NCI-H69 (cell line): ENCODE measurements around the gene CDIPT.
"Not testable (repeated sequence)": the region's sequence is repeated elsewhere in the genome, so short reads cannot be mapped to it uniquely, and the experiment has no call there.

Experiments used
- DNase-seq: peaks from one replicate; lab custom pipeline; 2025; lab: John Stamatoyannopoulos, UW

The CDIPT gene, protein sequence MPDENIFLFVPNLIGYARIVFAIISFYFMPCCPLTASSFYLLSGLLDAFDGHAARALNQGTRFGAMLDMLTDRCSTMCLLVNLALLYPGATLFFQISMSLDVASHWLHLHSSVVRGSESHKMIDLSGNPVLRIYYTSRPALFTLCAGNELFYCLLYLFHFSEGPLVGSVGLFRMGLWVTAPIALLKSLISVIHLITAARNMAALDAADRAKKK

DNA sequence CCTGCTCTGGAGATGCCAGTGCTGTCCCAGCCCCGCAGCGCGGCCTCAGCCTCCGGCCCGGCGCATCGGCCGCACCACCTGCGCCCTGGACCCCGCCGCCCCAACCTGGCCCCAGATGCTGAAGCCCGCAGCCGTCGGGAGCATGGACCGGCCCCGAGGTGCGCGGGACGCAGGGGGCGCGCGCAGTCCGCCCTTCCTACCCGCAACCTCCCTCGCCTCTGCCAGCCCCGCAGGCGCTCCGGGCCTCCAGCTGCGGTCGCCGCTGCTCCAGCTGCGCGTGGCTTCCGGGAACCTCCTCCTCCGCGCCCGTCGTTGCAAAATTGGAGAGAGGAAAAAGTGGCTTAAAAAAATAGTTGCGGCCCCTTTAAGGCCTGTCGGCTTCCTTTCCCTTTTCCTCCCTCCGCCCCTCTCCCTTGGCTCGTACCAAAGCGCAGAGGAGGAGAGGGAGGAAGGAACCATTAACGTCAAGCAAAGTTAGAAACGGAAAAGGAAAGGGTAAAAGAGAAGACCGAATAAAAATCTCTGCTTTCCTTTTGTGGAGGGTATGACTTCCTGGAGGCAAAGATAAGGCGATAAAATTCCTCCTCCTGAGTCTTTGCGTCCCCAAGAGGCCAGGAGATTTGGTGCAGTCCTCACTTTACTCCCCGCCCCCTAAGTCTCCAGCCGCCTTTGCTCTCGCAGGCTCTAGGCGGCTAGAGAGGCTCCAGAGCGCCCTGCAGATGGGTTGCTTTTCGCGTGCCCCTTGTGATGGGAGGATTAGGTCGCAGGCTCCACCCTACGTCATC, at the start of gene CDIPT:
TSS of gene CDIPT (minus strand) at position 343 of the 785 bp plus-strand sequence. CDS start 369 bp downstream, outside the sequence.
- peak; percentile 99 for DNase-seq

DNA sequence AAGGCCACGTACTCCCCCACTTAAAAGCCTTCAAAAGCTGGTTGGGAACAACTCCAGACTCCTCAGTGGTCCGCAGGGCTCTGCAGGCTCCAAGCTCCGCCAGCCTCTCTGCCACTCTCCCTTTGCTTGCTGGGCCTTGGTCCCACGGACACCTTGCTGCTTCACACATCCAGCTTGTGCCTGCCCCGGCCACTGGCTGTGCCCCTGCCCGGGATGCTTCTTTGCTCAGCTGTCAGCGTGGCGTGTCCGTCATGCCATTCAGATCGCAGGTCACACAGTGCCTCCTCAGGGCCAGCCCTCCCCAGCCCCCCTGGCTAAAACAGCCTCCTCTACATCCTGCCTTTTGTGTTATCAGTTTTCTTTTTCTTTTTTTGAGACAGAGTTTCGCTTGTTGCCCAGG, 49.1 kb upstream of the CDIPT start:
- DNase-seq, result peak; percentile 57

DNA sequence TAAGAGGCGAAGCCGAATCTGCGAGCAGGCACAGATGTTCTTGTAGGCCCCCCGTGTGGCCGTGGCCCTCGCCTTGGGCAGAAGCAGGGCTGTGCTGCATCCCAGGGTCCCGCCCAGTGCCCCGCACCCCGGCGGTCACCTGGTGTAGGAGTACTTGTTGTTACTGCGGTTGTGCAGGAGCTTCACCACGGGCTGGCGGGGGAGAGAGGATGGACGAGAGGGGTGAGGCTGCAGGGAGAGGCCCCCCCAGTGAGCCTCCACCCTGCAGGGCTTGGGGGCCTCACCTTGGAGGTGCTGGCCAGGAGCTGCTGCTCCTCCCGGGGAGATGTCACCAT, 48.6 kb upstream of the CDIPT start:
- peak; percentile 32 for DNase-seq

DNA sequence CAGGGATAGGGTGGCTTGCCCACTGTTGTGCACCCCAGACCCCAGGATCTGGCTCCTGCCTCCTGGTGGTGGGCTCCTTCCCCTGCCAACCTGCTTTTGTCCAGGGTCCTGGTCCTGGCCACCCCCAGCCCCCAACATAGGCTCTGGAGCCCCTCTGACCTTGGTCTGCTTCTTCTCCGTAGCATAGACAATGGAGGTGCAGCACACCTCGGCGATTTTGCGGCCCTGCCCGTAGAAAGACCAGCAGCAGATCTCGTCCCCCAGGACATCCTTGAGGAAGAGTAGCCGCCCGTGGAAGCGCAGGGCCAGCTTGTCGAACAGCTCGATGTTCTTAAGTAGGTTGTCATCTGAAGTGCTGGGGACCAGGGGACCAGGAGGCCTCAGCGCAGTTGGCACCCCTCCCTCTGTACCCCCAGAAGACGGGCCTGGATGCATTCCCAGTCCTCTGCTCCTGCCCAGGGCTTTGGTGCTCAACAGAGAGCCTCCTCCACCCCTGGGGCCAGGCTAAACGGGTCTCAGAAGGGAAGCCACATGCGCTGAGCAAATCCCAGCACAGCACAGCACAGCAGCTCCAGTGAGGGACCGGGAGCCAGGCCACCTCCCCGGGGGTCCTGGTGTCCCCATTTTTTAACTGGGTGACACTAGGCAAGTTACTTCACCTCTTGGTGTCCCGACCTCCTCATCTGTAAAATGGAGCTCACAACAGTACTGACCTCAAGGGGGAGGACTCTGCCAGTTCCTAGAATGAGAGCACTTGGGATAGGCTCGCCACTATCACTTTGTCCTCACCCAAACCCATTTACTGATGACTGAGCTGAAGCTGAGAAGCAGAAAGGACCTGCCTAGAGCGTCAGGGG, 48.0 kb upstream of the CDIPT start:
- DNase-seq, result no peak

DNA sequence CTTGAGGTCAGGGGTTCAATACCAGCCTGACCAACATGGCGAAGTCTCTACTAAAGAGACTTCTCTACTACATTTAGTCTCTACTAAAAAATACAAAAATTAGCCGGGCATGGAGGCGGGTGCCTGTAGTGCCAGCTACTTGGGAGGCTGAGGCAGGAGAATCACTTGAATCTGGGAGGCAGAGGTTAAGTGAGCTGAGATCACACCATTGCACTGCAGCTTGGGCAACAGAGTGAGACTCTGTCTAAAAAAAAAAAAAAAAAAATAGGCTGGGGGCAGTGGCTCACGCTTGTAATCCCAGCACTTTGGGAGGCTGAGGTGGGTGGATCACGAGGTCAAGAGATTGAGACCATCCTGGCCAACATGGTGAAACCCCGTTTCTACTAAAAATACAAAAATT, 46.8 kb upstream of the CDIPT start:
- not testable (repeated sequence) for DNase-seq

DNA sequence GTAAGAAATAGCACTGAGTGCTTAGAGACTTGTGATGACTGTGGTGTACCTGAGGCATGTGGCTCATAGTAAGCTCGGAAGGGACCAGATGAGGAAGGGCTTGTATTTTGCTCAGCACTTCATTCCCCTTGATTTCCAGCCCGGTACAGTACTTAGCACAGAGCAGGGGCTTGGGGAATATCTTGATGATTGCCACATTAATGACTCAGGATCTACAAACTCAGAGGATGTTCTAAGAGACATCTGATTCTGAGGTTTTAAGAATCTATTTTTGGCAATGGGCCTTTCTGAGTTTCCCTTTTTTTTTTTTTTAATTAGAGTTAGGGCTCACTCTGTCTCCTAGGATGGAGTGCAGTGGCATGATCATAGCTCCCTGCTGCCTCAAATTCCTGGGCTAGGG, 46.4 kb upstream of the CDIPT start:
- no peak for DNase-seq

DNA sequence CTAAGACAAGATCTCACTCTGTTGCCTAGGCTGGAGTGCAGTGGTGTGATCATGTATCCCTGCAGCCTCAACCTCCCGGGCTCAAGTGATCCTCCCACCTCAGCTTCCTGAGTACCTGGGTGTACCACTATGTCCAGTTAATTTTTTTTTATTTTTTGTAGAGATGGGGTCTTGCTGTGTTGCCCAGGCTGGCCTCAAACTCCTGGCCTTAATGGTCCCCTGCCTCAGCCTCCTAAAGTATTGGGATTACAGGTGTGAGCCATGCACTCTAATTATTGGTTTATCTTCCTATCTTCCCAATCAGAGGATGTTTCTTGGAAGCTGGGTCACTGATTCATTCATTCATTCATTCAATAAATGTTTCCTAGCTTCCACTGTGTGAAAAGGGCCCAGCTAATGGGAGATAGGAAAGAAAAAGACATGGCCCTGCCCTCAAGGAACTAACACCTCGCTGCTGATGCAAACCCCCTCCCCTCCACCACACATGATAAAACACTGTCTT, 45.7 kb upstream of the CDIPT start:
- DNase-seq, result no peak

DNA sequence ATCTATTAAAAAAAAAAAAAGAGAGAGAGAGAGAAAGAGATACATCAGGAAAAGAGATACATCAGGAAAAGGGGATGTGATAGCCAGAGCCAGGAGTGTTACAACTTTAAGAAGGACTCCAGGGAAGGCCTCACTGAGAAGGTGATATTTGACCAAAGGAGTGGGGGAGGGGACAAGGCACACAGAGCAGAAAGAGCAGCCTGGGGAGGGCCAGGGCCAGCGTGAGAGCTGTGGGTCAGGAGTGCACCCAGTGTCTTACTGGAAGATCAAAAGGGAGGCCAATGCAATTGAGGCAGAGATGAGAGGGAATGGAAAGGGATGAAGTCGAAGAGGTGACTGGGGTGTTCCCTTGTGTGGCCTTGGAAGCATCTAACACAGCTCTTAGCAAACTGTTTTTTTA, 44.9 kb upstream of the CDIPT start:
- no peak for DNase-seq

DNA sequence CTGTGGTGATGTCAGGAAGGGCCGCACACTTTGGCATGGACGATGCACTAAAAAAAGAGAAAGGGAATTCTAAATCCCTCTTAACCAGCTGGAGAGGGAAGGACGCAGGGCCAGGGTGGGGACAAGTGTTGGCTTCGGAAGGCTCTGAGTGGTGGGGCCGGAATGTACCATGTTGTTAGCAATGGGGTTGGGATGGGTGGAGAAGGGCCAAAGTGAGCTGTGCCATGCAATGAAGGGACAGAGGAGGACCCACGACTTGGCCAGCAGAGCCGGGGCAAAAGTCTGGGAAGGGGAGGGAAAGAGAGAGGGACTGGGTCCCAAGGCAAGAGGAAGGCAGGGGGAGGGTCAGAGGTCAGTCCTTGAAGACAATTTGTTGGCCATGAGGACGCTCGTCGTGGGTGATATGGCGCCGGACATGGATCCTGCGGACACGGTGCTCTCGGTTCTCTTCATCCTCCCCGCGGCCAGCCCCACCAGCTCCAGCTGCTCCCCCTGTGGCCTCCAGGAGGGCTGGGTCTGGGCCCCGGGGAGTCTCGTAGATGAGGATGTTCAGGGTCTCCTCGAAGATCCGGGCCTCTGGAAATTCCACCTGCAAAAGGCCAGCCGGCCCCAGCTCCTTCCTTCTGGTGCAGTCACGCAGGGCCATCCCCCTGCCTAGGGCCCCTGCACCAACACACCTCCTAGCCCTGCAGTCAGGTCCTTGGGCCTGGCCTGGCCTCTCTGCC, 43.7 kb upstream of the CDIPT start:
- no peak for DNase-seq

DNA sequence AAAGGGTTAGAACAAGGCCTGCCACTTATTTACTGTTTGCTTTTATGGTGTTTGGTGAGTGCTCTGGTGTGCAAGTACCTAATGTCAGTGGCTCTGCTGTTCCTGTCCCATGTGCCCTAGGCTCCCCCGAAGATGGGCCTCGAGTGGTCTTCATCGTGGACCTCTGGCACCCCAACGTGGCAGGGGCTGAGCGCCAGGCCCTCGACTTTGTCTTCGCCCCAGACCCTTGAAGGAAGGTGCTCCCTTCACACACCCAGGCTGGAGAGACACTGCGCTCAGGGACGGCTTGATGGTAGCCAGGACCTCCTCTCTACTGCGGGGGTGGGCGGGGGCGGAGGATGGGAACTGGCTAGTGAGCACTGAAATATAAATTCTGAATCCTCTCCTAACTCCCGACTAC, 42.6 kb upstream of the CDIPT start:
- no peak for DNase-seq

DNA sequence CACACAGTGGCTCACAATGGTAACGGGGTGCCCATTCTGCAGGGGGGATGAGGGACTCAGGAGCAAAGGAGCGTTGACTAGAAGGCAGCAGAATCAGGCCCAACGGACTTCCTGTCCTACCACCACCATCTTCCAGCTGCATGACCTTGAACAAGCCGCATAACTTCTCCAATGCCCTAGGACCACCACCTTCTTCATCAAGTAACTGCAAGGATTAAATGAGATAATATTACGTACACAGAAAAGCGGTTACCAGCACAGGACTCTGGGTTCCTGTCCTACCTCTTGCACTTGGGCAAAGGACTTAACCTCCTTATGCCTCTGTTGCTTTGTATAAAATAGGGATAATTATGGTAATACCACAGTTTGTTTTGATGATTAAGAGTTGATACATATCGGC, 41.9 kb upstream of the CDIPT start:
- no peak for DNase-seq

DNA sequence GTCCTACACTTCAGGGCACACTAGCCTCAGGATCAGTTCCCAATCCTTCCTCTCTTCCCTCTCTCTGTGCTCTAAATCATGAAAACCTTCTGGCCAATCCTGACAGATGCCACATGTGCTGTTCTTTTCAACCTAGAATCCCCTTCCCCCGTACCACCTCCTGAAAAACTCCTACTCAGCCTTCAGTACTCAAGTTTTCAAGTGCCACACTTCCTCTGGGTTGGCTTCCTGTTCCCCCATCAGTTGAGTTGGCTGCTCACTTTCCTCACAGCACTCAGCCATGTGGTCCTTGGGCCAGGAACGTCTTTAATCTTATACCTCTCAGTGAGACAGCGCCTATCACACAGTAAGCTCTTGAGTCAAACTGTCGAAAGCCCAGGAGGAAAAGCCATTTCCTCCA, 40.6 kb upstream of the CDIPT start:
- DNase-seq, result no peak

DNA sequence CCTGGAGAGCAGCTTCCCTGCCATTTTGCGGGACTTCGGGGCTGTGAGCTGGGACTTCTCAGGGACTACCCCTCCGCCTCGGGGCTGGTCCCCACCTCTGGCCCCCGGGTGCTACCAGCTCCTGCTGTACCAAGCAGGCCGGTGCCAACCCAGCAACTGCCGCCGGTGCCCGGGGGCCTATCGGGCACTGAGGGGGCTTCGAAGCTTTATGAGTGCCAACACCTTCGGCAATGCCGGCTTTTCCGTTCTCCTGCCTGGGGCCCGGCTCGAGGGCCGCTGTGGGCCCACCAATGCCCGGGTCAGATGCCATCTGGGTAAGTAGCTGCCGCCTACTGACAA, 38.5 kb upstream of the CDIPT start:
- DNase-seq, result no peak

DNA sequence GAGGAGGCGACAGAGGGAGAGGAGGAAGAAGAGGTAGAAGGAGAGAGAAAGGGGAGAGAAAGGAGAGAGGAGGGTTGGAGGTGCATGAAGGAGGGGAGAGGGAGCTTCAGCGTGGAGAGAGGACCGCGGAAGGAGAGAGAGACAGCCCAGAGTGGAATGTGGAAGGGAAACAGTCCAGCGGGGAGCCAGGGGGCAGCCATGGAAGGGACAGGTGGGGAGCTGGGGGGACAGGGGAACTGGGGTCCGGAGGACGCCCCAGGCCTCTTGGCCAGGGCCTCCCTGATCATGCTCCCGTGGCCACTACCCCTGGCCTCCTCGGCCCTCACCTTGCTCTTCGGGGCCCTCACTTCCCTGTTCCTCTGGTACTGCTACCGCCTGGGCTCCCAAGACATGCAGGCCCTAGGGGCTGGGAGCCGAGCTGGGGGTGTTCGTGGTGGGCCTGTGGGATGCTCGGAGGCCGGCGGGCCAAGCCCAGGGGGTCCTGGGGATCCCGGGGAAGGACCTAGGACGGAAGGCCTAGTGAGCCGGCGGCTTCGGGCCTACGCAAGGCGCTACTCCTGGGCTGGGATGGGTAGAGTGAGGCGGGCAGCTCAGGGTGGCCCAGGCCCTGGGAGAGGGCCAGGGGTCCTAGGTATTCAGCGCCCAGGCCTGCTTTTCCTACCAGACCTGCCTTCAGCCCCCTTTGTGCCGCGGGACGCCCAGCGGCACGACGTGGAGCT, 38.0 kb upstream of the CDIPT start:
- DNase-seq, result no peak

DNA sequence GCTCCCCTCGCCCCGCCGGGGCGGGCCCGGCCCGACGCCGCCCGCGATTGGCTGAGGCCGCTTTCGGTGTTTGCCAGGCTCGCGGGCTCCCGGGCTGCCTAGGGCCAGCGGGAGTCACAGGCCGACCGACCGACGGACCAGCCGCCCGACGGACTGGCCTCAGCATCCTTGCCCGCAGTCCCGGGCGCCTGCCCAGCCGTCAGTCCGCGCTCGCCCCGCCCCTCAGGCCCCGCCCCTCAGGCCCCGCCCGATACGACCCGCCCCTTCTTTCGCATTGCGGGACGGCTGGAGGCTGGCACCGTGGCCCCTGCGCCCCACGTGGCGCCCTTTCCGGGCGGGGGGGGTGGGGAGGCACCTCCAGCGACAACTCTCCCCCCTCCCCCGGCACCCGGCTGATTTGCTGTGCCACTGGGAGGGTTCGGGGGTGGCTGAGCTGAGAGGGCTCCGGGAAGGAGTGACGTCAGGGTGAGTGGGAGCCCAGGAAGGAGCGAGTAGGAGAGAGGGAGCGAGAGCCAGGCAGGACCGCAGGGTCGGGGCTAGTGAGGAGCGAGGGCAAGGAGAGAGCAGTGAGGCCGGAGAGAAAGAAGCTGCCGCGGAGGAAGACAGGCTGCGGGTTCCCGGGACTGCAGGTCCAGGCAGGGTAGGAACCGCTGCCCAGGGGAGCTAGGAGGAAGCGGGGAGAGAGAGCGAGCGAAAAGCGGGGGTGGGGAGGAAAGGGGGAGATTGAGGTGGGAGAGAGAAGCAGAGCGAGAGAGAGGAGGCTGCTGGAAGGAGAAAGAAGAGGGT, 37.3 kb upstream of the CDIPT start, which contains the start of gene ASPHD1:
TSS of gene ASPHD1 (plus strand) at position 387 of the 786 bp plus-strand sequence. CDS start 484 bp downstream, outside the sequence.
- DNase-seq, result peak; percentile 86

DNA sequence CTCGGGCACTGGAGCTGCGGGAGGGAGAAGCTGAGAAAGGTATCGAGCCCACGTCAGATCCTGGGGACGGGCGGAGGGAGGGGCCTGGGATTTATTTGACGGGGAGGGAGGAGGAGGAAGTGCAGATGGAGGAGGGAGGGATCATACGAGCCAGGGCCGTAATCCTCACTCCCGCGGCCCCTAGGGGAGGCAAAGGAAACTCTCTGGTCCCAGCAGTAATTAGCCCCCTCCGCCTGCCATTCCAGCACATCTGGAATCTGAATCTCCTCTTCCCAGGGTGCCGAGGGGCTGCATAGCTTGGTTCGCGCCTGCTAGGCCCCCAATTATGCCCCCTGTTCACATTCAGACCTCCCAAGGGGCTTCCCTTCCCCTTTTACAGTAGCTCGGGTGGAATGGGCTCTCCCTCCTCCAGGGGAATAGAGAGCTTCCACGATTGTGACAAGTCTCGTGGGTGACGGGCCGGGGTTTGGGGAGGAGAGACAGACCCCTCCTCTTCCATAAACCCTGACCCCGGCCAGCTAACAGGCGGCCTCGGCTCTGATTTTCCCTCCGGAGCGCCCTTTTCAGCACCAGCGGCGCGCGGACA, 36.6 kb upstream of the CDIPT start, which contains the start of gene SEZ6L2:
TSS of gene SEZ6L2 (minus strand) at position 35 of the 586 bp plus-strand sequence. CDS start 531 bp downstream, outside the sequence.
- peak; percentile 98 for DNase-seq

DNA sequence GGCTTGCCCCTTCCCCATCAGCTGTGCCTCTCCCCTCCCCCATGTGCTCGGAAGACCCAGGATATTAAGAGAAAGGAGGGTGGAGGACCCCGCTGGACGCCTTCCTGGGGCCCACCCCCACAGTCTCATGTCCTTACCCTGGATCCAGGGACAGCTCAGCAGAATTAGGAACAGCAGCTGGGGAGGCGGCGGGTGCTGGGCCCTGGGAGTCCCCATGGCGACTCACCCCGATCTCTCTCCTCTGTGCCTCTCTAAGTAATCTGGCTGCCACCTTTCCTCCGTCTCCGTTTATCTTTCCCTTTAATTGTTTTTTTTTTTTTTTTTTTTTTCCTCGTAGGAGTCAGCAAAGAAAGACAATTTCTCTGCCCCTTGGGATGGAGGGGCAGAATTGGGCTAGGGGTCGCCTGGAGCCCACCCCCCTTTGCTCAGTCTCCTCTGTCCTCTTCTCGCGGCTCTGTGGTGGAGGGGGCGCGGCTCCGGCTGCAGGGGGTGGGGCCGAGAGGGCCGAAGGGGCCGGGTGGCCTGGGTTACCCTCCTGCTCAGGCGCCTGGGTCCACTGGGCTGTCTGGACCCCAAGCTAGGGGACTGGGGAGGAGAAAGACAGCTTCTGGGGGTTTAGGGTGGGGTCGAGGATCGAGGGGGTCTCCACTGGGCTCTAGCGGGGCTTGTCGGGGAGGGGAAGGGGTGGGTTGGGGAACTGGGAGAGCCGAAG, 35.9 kb upstream of the CDIPT start:
- peak; percentile 86 for DNase-seq

DNA sequence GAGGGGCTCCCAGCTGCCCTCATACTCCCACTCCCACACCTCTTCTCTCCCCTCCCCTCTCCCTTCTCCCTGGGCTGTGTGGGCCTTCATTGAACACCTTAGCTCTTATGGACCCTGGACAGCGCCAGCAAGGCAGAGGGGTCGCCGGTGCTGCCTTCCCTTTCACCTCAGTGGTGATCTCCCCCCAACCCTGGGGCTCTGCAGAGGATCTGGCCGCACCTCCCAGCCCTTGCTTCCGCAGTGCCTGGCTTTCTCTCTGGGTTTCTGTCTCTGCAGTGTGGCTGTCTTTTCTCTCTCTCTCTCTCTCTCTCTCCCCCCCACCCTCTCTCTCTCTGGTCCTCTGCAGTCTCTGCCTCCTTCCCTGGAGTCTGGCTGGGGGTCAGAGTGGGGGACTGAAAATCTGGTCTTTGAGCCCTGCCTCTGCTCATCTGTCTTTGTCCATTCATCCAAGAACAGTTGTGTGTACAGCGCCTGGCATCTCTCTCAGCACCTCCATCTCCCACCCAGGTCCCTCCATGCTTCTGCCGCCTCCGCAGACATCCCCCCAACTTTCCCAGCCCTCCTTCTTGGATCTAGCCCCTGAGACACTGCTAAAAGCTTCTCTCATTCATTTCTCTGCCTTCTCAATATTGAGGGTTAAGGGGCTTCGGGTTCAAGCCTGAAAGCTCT, 35.2 kb upstream of the CDIPT start:
- DNase-seq, result no peak

DNA sequence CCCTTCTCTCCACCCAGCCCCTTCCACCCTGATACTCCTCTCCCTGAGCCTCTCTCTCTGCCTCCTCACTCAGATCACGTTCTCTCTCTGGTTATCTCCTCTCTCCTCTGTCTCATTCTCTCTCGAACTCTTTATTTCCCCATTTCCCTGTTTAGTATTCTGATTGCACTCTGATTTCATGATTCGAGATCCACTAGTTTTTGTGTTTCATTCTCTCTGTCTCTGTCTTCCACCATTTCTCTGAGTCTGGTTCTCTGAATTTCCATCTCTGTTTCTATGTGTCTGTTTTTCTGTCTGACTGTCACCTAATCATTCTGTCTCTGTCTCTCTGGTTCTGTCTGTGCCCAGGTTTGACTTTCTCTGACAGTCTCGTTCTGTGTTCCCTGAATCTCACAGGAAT, 34.3 kb upstream of the CDIPT start:
- DNase-seq, result no peak
